ENCODE results near the gene ZNF394. TPM values are rescaled to one million over a fixed set of nuclear protein-coding genes. Genes with fewer than 3 reads are reported as not detected.

ZNF394 gene
- total RNA-seq, 1 experiment from 2014 or later: 24.2 TPM

GRCh38 chr7:99476107-99476506 is 24.0 kb downstream of the ZNF394 start:
- Mint-ChIP-seq H3K4me3 (no peak overlapping the region), H3K27me3 (ENCODE audit: low read depth) (no peaks in the 10 kb centered on the region; the same call in 1 of the 2 replicates), H3K27ac (no peak overlapping the region; a peak in 1 of 7 replicates), H3K4me1 (peaks cover 5 to 10% of the 10 kb centered on the region in 2 experiments; a peak in 3 of 4 replicates), H3K9me3 (no peaks in the 10 kb centered on the region; a peak in 1 of 5 replicates), H3K36me3 (ENCODE audit: insufficient read depth in 1 of 3, low read depth in 3 of 3) (peaks cover 10 to 35% (median 18%) of the 10 kb centered on the region in 3 experiments; a peak in 6 of 7 replicates)
- H3T11ph ChIP-seq (ENCODE audit: low read length): no peak overlapping the region
- no peak overlapping the region for H2BK12ac ChIP-seq (ENCODE audit: insufficient read length, low read depth, low read length)
- H4K5ac ChIP-seq (ENCODE audit: insufficient read length, low read depth, low read length): no peak overlapping the region
- no peaks in the 10 kb centered on the region for H3K9me3 ChIP-seq (ENCODE audit: control insufficient read depth, low read depth, low read length)
- peaks cover 5% of the 10 kb centered on the region for H3K23me2 ChIP-seq (ENCODE audit: insufficient read length, low read depth, low read length, poor library complexity, severe bottlenecking)
- no peak overlapping the region for H3K9ac ChIP-seq (ENCODE audit: extremely low read depth, insufficient read length, low read length)
- no peak overlapping the region for H2BK5ac ChIP-seq (ENCODE audit: insufficient read length, low read length)
- no peak for DNase-seq
- no peaks in the 10 kb centered on the region for H3K4me1 ChIP-seq (ENCODE audit: insufficient read depth, low read length)
- H3K18ac ChIP-seq (ENCODE audit: insufficient read length, low read depth, low read length): no peak overlapping the region
- H3K27ac ChIP-seq (ENCODE audit: insufficient read length, low read depth, low read length): no peak overlapping the region
- no peak overlapping the region for H3K4me2 ChIP-seq (ENCODE audit: insufficient read depth, insufficient read length, low read length)
- TF ChIP-seq, protein P1, sequence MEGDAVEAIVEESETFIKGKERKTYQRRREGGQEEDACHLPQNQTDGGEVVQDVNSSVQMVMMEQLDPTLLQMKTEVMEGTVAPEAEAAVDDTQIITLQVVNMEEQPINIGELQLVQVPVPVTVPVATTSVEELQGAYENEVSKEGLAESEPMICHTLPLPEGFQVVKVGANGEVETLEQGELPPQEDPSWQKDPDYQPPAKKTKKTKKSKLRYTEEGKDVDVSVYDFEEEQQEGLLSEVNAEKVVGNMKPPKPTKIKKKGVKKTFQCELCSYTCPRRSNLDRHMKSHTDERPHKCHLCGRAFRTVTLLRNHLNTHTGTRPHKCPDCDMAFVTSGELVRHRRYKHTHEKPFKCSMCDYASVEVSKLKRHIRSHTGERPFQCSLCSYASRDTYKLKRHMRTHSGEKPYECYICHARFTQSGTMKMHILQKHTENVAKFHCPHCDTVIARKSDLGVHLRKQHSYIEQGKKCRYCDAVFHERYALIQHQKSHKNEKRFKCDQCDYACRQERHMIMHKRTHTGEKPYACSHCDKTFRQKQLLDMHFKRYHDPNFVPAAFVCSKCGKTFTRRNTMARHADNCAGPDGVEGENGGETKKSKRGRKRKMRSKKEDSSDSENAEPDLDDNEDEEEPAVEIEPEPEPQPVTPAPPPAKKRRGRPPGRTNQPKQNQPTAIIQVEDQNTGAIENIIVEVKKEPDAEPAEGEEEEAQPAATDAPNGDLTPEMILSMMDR (conservative IDR thresholded peaks at IDR 0.05): no peak
- H4K20me1 ChIP-seq (ENCODE audit: control insufficient read depth, insufficient read depth, insufficient read length): no peaks in the 10 kb centered on the region
- H2BK20ac ChIP-seq (ENCODE audit: low read depth, low read length, poor library complexity, severe bottlenecking): no peak overlapping the region
- no peak overlapping the region for H3K14ac ChIP-seq (ENCODE audit: insufficient read depth, low read length)
- H3K56ac ChIP-seq (ENCODE audit: insufficient read length, low read depth, low read length): no peak overlapping the region
- no peaks in the 10 kb centered on the region for H3K27me3 ChIP-seq (ENCODE audit: insufficient read depth, low read length)
- no peak overlapping the region for H2BK120ac ChIP-seq (ENCODE audit: low read depth, low read length, poor library complexity, severe bottlenecking)
- H3K23ac ChIP-seq (ENCODE audit: insufficient read length, low read depth, low read length): no peak overlapping the region
- H4K8ac ChIP-seq (replicated peaks; ENCODE audit: insufficient read length, low read depth, low read length): no peak overlapping the region
- H3K79me1 ChIP-seq (ENCODE audit: insufficient read depth, low read depth, low read length, poor library complexity, severe bottlenecking): peaks cover 17% of the 10 kb centered on the region
- no peak overlapping the region for H2AK5ac ChIP-seq (ENCODE audit: insufficient read length, low read length)
- no peak overlapping the region for H2BK15ac ChIP-seq (ENCODE audit: low read depth, low read length)
- no peak overlapping the region for H2AFZ ChIP-seq (ENCODE audit: low read length)
- no peak overlapping the region for H4K91ac ChIP-seq (ENCODE audit: insufficient read length, low read depth, low read length)
- no peak overlapping the region for H3K4ac ChIP-seq (ENCODE audit: low read depth, low read length)
- H3K79me2 ChIP-seq (ENCODE audit: insufficient read depth, low read length): peaks cover 19% of the 10 kb centered on the region; the same call in 1 of the 2 replicates
- WGBS (ENCODE audit: extremely low coverage, insufficient read length, low lambda C conversion rate): no CpG with 5 or more reads among the region's 5 CpGs

All from H9 (cell line).